Parathyroid adenoma (tissue), 2 donors: ENCODE data around the gene PCARE.
A peak's percentile ranks its signal among the peaks of the same experiment; 100 is the strongest.

ENCODE experiments used
- H2AFZ ChIP-seq: fragments of 300-600 bp; sonication (generic); one replicate; pipeline ENCODE4 v1.7.0; 2017; ENCODE audit warnings: antibody characterized with exemption, mild to moderate bottlenecking
- H3K27ac ChIP-seq: fragments of 300-600 bp; sonication (generic); one replicate; pipeline ENCODE4 v1.7.0; 2017
- H3K27me3 ChIP-seq: fragments of 300-600 bp; sonication (generic); one replicate; pipeline ENCODE4 v1.7.0; 2017; ENCODE audit warnings: low read length; ENCODE audit not compliant: control insufficient read depth, insufficient read depth
- H3K36me3 ChIP-seq: fragments of 300-600 bp; sonication (generic); one replicate; pipeline ENCODE4 v1.7.0; 2017; ENCODE audit warnings: low read length; ENCODE audit not compliant: control insufficient read depth, insufficient read depth
- H3K4me1 ChIP-seq: fragments of 300-600 bp; sonication (generic); one replicate; pipeline ENCODE4 v1.7.0; 2017; ENCODE audit warnings: control low read depth
- H3K4me2 ChIP-seq: fragments of 300-600 bp; sonication (generic); one replicate; pipeline ENCODE4 v1.7.0; 2017; ENCODE audit warnings: low read length
- H3K4me3 ChIP-seq: fragments of 300-600 bp; sonication (generic); one replicate; pipeline ENCODE4 v1.7.0; 2017; ENCODE audit warnings: low read depth, low read length
- H3K79me2 ChIP-seq: fragments of 300-600 bp; sonication (generic); one replicate; pipeline ENCODE4 v1.7.0; 2017; ENCODE audit warnings: control low read depth
- H3K9ac ChIP-seq: fragments of 300-600 bp; sonication (generic); one replicate; pipeline ENCODE4 v1.7.0; 2017; ENCODE audit warnings: mild to moderate bottlenecking
- H3K9me3 ChIP-seq: fragments of 300-600 bp; sonication (generic); one replicate; pipeline ENCODE4 v1.7.0; 2017; ENCODE audit warnings: low read length; ENCODE audit not compliant: control insufficient read depth
- CTCF ChIP-seq: fragments of 300-600 bp; sonication (generic); IDR thresholded peaks from one replicate; pipeline ENCODE4 v1.7.0; 2017; ENCODE audit warnings: antibody characterized with exemption, mild to moderate bottlenecking
- donor health status: primary hyperparathyroidism.

The PCARE gene

GRCh38 chr2:29113891-29114321 lies 39.6 kb upstream of the PCARE start:
- Histone ChIP-seq H3K36me3 (no peaks in the 10 kb centered on the region), H3K27ac (peak overlapping the region; percentile 54), H3K4me3 (no peak overlapping the region)

GRCh38 chr2:29113027-29113686 lies 38.8 kb upstream of the PCARE start:
- no peak for TF ChIP-seq CTCF
- H3K79me2 ChIP-seq, result no peaks in the 10 kb centered on the region
- H3K9ac ChIP-seq, result no peak overlapping the region

More at GRCh38 chr2:29113891-29114321, 39.6 kb upstream of the PCARE start:
- no peaks in the 10 kb centered on the region for H3K9me3 ChIP-seq
- TF ChIP-seq CTCF, result no peak
- no peaks in the 10 kb centered on the region for H3K79me2 ChIP-seq
- no peak overlapping the region for H3K9ac ChIP-seq
- H3K4me2 ChIP-seq, result no peak overlapping the region
- H2AFZ ChIP-seq, result peak overlapping the region; percentile 40
- no peaks in the 10 kb centered on the region for H3K27me3 ChIP-seq
- no peaks in the 10 kb centered on the region for H3K4me1 ChIP-seq

GRCh38 chr2:29112379-29112778 lies 38.1 kb upstream of the PCARE start:
- H3K36me3 ChIP-seq, result no peaks in the 10 kb centered on the region
- no peaks in the 10 kb centered on the region for H3K4me1 ChIP-seq
- H3K79me2 ChIP-seq, result no peaks in the 10 kb centered on the region
- no peak overlapping the region for H3K9ac ChIP-seq
- H3K4me2 ChIP-seq, result no peak overlapping the region
- no peaks in the 10 kb centered on the region for H3K27me3 ChIP-seq
- no peak overlapping the region for H3K4me3 ChIP-seq
- no peak for TF ChIP-seq CTCF
- no peak overlapping the region for H3K27ac ChIP-seq
- H2AFZ ChIP-seq, result no peak overlapping the region
- H3K9me3 ChIP-seq, result no peaks in the 10 kb centered on the region

More at GRCh38 chr2:29113027-29113686, 38.8 kb upstream of the PCARE start:
- Histone ChIP-seq H2AFZ (no peak overlapping the region), H3K27ac (no peak overlapping the region), H3K4me1 (no peaks in the 10 kb centered on the region), H3K27me3 (no peaks in the 10 kb centered on the region), H3K4me2 (no peak overlapping the region), H3K9me3 (no peaks in the 10 kb centered on the region), H3K4me3 (no peak overlapping the region), H3K36me3 (no peaks in the 10 kb centered on the region)

GRCh38 chr2:29110916-29111535 lies 36.7 kb upstream of the PCARE start:
- no peak overlapping the region for H3K27ac ChIP-seq
- no peak for TF ChIP-seq CTCF
- H3K79me2 ChIP-seq, result no peaks in the 10 kb centered on the region
- H3K9ac ChIP-seq, result no peak overlapping the region
- H3K4me2 ChIP-seq, result no peak overlapping the region
- H3K4me3 ChIP-seq, result no peak overlapping the region
- H3K4me1 ChIP-seq, result no peaks in the 10 kb centered on the region
- H3K9me3 ChIP-seq, result no peaks in the 10 kb centered on the region
- H3K27me3 ChIP-seq, result no peaks in the 10 kb centered on the region
- H3K36me3 ChIP-seq, result no peaks in the 10 kb centered on the region
- H2AFZ ChIP-seq, result no peak overlapping the region
